NT2/D1 (cell line): ENCODE measurements around the gene MAP1LC3B.

Experiments used
- YY1 ChIP-seq: IDR thresholded peaks from 2 replicates; pipeline ENCODE4 v1.6.1; 2011; ENCODE audit not compliant: insufficient read length, insufficient read depth
- ZNF274 ChIP-seq: IDR thresholded peaks from 2 replicates; pipeline ENCODE4 v1.6.1; 2011; ENCODE audit warnings: mild to moderate bottlenecking, low read depth, low read length

GRCh38 chr16:87439926-87440325 lies 47.8 kb downstream of the MAP1LC3B start:
- TF ChIP-seq ZNF274 (no peak), YY1 (no peak)
